Stimulated activated CD8-positive, alpha-beta memory T cell treated with anti-CD3 and anti-CD28 coated beads, Interleukin-4, amount 100 ng/mL, for 4 hours (primary cell): ENCODE data around the gene PDE11A.
"Not testable (repeated sequence)": the region's sequence is repeated elsewhere in the genome, so short reads cannot be mapped to it uniquely, and the experiment has no call there.

ENCODE experiments used
- DNase-seq, 2 donors: peaks; one replicate each; pipeline ENCODE4 v3.0.0-alpha.2; 2020; ENCODE audit warnings: low read depth in 2 of 2, low spot score in 1 of 2

The PDE11A gene

DNA sequence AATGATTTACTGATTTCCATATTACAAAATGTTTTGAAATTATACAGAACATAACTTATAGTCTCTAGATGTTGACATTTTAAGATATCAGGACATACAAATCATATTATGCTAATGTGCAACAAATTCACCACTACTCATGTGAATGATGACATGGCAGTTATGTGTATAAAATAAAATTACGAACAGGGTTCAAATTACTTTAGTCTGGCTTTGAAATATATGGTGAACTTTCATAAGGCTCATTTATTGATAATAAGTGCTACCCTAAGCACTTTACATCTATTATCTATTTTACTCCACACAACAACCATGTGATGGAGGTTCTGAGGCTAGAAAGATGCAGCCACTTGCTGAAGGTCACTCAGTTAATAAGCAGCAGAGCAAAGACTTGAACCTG, 62.8 kb downstream of the PDE11A start:
- DNase-seq, result no peak

GRCh38 chr2:178008636-178009289, 63.8 kb downstream of the PDE11A start:
- no peak for DNase-seq

DNA sequence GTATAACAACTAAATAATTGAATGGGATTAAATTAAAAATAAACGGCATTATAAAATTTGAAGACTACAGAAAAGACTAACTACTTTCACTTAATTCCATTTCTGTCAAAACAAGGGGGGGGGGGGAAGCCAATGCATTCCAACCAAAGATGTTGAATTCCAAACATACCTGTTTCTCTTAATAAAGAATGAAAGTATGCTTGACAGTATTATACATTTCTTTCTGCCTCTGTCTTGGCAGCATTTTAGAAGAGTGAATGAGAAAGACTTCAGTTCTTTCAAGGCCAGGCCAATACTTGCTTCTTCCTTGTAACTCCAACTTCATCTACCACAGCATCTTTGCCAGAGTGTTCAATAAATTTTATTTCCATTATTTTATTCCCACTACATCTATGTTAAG, 65.9 kb downstream of the PDE11A start:
- no peak for DNase-seq

DNA sequence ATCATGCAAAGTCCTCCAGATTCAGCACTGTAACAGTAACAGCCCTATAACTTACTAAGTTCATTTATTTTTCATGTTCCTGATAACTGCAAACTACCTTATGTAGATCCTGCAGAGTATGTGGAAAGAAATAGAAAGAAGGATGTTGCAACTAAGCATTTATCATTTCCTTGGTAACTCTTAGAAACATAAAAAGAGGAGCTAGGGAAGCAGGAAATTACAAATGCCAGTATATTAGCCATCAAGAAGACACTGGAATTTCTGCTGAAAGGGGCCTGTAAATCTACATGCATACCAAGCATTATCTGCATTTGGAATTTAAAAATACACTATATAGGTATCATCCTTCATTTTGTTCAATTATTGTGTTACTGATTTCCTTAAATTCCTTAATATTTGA, 66.8 kb downstream of the PDE11A start:
- no peak for DNase-seq

DNA sequence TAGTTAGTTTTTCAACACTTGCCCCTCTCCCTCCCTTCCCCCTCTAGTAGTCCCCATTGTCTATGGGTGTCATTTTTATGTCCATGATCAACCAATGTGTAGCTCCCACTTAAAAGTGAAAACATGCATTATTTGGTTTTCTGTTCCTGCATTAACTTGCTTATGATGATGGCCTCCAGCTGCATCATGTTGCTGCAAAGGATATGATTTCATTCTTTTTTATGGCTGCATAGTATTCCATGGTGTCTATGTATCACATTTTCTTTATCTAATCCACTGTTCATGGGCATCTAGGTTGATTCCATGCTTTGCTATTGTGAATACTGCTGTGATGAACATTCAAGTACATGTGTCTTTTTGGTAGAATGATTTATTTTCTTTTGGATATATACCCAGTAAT, 70.5 kb downstream of the PDE11A start:
- no peak for DNase-seq

GRCh38 chr2:177998996-177999395, 73.6 kb downstream of the PDE11A start:
- no peak for DNase-seq

GRCh38 chr2:177998006-177998405, 74.6 kb downstream of the PDE11A start:
- DNase-seq, result no peak

DNA sequence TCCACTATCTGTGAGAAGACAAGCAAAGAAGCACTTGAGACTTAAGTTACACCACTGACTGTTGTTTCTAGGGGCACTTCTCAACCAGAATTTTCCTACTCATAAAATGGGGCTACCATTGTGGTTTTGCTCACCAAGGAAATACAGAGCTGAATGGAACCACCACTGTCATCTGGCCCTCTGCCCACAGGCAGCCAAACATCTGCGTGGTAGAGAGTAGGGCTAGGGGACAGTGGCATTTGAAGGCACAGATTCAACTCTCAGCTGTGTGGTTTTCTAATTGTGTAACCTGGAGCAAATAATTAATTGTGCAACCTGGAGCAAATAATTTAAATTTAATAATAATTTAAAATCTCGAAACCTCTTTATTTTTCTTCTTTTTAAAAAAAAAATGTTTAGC, 79.6 kb downstream of the PDE11A start:
- no peak for DNase-seq

- DNase-seq, result no peak
Observed at GRCh38 chr2:177989029-177989885, 83.3 kb downstream of the PDE11A start.

DNA sequence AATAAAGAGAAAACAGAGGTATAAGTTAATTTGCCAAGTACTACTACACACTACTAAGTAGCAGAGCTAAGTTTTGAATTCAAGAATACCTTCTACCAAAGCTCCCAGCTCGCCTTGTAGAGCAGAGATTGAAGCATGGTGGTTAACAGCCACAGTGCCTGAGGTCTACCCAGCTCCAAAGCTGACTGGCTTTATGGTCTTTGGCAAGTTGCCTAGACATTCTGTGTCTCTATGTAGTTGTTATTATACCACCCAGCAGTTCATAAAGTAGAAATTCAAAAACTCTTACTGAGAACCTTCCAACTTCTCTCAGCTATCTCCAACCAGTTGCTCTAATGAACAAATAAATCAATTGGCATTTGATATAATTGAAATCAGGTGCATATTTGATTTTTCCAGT, 87.8 kb downstream of the PDE11A start:
- no peak for DNase-seq

DNA sequence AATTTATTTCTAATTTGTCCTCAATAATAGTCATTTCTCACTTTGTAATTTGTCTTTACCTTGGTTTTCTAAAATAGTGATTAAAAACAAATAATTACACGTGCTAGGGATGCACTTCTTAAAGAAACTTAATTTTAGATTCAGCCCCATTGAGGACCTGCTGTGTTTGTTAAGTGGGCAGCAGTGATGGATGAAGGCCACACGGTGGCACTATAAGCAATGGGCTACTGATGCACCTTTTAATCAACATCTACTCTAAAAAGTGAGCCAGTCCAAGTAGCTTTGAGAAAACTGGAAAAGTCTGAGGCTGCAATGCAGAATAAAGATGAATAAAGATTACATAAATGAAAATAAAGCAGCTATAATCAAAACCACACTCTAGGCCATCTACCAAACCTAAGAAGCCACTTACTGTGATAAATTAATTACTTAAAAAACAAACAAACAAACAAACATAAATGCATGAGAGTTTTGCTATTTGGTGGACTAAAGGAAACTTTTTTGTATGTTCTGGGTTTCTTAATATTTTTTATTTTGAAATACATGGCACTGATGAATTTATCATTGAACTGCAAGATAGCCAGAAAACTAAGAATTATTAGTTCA, 89.3 kb downstream of the PDE11A start:
- DNase-seq, result no peak

GRCh38 chr2:177972782-177973181, 99.8 kb downstream of the PDE11A start:
- DNase-seq, result no peak

DNA sequence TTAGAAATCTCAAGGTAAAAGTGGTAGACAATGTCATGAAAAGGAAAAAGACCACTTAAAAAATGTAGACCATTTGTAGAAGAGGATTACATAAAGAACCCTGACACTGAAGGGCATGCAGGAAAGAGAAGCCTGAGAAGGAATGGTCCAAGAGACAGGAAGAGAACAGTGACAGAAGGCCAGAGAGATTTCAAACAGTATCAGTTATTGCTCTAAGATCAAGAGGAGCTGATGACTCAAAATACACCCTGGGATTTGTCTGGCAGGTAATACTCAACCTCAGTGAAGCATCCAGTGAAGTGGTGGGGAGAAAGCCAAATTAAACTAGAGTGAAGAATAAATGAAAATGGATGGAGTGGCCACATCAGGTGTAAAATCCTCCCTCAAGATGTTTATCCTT, 100.5 kb downstream of the PDE11A start:
- no peak for DNase-seq

GRCh38 chr2:177970670-177971454, 101.7 kb downstream of the PDE11A start:
- DNase-seq, result no peak

GRCh38 chr2:177964892-177965291, 107.7 kb downstream of the PDE11A start:
- DNase-seq, result no peak

DNA sequence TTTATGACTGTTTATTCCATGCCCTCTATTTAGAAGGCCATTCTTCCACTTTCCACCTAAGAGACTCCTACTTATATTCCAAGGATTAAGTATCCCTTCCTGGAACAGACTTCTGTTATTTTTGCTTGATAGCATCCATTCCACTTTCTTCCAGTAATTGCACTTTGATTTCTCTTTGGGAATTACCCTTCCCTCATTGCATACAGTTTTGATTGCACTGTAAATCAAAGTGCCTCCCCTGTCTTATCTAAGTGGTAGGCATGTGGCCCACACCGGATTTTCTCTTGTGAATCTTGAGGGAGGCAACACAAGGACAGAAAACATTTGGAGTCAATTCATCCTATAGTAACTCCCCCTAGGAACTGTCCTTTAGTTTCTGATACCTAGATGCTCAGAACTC, 120.4 kb downstream of the PDE11A start:
- DNase-seq, result no peak

DNA sequence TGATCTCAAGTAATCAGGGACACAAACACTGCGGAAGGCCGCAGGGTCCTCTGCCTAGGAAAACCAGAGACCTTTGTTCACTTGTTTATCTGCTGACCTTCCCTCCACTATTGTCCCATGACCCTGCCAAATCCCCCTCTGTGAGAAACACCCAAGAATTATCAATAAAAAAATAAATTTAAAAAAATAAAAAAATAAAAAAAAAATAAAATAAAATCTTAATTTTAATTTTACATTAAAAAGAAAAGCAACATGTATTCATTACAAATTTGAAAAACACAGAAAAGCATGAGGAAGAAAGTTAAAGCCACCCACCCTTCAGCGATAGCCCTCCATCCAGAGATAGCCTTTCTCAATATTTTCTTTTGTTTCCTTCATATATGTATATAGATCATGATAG, 125.0 kb downstream of the PDE11A start:
- not testable (repeated sequence) for DNase-seq

GRCh38 chr2:177944530-177944929, 128.0 kb downstream of the PDE11A start:
- not testable (repeated sequence) for DNase-seq

GRCh38 chr2:177942731-177943130, 129.8 kb downstream of the PDE11A start:
- DNase-seq, result no peak

- no peak for DNase-seq
Observed at GRCh38 chr2:177939211-177939610, 133.4 kb downstream of the PDE11A start.

GRCh38 chr2:177930916-177931315, 141.7 kb downstream of the PDE11A start:
- no peak for DNase-seq
